GM21390 (cell line): ENCODE data around the gene ZNF92.
A peak's percentile ranks its signal among the peaks of the same experiment; 100 is the strongest.
"Not testable (repeated sequence)": the region's sequence is repeated elsewhere in the genome, so short reads cannot be mapped to it uniquely, and the experiment has no call there.

Experiments used
- ATAC-seq: cut with Tn5 transposase; IDR thresholded peaks from one replicate; pipeline ENCODE4 v1.9.1; 2021; ENCODE audit not compliant: unreplicated experiment

The ZNF92 gene

DNA sequence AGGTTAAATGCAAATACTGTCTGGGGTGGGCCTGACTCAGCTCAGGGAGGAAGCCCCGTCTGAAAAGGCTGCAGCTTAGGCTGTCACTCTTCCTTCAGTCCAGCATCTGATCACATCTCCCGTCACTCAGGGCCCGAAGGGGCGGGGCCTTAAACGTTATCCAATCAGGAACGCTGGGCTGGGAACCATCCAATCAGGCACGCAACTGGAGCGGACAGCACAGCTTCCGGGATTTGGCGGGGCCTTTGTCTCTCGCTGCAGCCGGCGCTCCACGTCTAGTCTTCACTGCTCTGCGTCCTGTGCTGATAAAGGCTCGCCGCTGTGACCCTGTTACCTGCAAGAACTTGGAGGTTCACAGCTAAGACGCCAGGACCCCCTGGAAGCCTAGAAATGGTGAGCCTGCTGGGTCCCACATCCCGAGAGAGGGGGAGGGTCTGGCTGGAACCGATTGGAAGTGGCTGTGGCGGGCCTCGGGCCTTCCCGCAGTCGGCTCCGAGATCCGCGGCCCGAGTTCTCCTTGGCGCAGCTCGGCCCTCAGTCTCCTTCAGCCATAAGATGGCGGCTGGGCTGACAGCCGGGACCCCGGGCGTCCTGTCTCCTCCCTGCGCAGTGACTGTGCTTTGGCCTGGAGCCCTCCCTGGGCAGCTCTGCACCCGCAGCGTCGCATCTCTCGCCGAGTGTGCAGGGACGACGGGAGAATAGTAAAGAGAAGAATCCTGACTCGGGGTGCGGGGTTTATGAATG lies at the start of gene ZNF92:
Gene ZNF92 (plus strand): TSS at position 248 of the 744 bp plus-strand sequence. CDS start 143 bp downstream, at position 391.
- peak; percentile 98 for ATAC-seq

DNA sequence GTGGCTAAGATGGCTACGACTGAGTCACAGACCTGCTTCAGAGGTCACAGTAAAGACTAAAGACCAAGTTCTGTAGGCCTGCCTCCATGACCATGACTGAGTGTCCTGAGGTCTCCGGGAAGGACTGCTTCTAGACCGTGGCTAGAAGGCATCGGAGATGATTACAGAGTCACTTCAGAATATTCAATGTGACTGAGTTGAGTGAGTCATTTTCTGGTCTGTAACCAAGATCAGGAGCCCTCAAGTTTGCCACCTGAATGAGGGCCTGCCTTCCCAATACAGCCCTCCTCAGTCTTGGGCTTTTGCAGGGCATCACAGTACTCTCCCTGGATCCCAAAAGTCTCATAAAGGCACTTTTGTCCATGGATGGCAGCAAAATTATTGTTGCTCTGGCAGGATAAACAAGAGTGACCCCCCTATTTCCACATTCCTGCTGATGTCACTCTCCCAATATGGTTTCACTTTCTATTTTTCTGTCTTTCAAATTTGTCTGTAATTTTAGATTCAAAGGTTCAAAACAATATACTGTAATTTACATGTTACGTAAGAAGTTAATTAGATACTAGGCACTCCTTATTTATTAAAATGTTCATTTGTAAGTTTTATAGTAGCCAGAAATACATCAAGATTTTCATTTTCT lies 47.7 kb upstream of the ZNF92 start:
- no peak for ATAC-seq

DNA sequence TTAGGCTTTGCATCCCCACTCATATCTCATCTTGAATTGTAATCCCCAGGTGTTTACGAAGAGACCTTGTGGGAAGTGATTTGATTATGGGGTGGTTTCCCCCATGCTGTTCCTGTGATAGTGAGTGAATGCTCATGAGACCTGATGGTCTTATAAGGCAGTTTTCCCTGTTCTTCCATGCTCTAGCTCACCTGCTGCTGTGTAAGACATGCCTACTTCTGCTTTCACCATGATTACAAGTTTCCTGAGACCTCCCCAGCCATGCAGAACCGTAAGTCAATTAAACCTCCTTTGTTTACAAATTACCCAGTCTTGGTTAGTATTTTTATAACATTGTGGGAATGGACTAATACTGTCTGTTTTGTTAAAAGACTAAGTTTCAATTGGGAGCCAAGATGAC lies 35.3 kb upstream of the ZNF92 start:
- peak; percentile 43 for ATAC-seq

GRCh38 chr7:65339257-65339656 lies 34.4 kb upstream of the ZNF92 start:
- ATAC-seq: no peak

GRCh38 chr7:65342723-65343629 lies 30.7 kb upstream of the ZNF92 start:
- ATAC-seq: no peak

DNA sequence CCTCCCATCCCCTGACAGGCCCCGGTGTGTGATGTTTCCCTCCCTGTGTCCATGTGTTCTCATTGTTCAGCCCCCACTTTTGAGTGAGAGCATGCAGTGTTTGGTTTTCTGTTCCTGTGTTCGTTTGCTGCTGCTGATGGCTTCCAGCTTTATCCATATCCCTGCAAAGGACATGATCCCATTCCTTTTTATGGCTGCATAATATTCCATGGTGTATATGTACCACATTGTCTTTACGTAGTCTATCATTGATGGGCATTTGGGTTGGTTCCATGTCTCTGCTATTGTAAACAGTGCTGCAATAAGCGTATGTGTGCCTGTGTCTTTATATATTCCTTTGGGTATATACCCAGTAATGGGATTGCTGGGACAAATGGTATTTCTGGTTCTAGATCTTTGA lies 29.1 kb upstream of the ZNF92 start:
- ATAC-seq: not testable (repeated sequence)

DNA sequence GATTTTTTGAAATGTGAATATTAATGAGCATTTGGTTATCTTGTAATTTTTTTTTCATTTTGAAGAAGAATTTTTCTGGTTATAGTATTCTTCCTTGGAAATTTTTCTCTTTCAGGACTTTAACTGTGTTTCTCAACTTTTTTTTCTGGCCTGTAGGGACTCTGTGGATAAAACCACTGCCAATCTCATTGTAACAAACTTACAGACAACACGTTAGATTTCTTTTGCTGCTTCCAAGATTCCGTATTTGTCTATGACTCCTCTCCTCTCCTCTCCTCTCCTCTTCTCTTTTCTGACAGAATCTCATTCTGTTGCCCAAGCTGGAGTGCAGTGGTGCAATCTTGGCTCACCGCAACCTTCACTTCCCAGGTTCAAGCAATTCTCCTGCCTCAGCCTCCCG lies 19.4 kb upstream of the ZNF92 start:
- ATAC-seq: no peak

- no peak for ATAC-seq
These were observed 3.8 kb upstream of the ZNF92 start for GRCh38 chr7:65369843-65370242.

DNA sequence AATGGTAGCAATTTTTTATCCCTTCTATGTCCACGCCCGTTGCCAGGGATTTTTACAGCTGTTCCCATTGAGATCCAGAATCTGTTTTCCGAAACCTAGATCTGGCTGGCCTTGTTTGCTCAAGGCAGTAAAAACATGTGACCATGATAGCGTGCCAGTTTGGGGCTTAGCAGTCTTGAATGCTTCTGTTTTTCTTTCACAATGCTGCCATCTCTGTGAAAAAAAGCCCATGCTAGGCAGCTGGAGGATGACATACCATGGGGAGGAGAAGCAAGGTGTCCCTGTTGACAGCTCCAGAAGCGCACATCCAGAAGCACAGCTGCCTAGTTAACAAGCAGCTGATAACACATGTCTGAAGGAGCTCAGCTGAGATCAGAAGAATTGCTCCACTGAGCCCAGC lies 2.2 kb upstream of the ZNF92 start:
- ATAC-seq: no peak

GRCh38 chr7:65379318-65379717 lies 5.7 kb downstream of the ZNF92 start:
- no peak for ATAC-seq

DNA sequence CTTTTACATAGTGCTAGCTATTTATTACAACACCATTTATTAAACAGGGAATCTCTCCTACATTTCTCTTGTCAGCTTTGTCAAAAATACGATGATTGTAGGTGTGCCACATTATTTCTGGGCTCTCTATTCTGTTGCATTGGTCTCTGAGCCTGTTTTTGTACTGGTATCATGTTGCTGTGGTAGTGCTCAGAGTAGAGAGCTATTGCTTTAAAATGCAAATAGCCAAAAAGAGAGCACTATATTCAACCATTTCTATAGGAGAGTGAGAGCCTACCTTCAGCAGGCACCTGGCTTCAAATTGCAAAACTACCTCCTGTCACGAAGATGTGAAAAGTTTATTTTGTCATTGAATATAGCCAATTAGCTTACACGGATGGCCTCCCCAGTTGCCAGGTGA lies 8.1 kb downstream of the ZNF92 start:
- no peak for ATAC-seq

DNA sequence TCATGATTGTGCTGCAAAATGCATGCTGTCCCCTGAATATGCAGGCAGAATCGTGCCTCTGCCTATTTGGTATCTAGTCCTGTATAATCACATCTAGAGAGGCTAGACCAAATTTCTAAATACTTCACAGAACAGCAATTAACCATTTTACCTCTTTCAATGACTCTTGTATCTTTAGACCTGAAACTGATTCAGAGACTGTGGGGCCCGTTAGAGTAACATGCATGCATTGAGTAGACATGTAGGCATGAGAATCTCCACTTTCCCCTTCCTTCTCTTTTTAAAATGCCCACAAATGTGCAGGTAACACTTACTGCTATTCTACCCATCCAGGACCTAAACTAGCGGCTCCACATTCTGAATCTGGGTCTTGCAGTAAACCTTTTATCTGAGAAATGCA lies 8.8 kb downstream of the ZNF92 start:
- no peak for ATAC-seq

DNA sequence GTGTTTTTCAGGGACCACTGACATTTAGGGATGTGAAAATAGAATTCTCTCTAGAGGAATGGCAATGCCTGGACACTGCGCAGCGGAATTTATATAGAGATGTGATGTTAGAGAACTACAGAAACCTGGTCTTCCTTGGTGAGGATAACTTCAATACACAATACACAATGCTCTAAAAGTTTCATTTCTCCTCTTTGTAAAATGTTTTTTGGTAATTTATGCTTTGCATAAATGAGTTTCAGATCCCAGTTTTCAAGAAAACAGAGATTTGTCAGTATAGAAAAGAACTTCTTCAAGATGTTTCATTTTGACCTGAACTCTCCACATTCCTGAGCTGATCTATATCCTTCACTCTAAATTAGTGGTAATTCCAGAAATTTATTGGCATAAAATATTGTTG lies 14.2 kb downstream of the ZNF92 start:
- no peak for ATAC-seq

GRCh38 chr7:65390588-65390987 lies 16.9 kb downstream of the ZNF92 start:
- peak; percentile 79 for ATAC-seq

DNA sequence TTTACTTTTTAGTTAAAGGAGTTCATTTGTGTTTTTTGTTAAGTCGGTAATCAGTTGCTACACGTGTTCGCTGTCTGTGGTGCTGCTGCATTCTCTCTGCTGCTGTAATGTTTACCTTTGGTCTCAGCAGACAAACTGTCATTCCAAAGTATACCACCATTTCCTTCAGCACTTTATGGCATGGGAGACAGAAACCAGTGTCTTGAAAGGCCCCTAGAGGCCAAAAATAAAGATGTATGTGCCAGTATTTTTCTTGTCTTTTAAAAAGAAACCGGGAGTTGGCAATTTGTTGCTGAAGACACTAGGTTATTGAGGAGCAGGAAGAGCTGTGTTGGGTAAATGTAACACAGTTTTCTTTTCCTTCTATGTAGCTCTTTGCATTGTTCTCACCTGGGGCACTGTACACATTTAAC lies 24.1 kb downstream of the ZNF92 start:
- ATAC-seq: no peak

GRCh38 chr7:65398671-65399070 lies 25.0 kb downstream of the ZNF92 start:
- ATAC-seq: not testable (repeated sequence)

GRCh38 chr7:65399101-65399500 lies 25.4 kb downstream of the ZNF92 start:
- ATAC-seq: not testable (repeated sequence)

- no peak for ATAC-seq
These were observed 30.4 kb downstream of the ZNF92 start for GRCh38 chr7:65404020-65404419.

DNA sequence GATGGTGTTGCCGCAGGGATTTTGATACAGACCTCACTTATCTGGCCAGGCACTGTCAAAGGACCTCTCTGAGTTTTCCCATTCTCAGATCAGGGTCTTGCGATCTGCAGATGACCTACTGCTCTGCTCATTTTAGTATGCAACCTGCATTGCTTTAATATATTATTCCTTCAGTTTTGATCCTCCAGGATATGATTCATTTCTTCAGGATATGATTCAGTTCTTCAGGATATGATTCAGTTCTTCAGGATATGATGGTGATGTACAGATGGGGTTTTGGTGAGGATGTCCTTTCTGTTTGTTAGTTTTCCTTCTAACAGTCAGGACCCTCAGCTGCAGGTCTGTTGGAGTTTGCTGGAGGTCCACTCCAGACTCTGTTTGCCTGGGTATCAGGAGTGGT lies 33.1 kb downstream of the ZNF92 start:
- ATAC-seq: not testable (repeated sequence)

- ATAC-seq: no peak
These were observed 35.7 kb downstream of the ZNF92 start for GRCh38 chr7:65409363-65409762.

- no peak for ATAC-seq
These were observed 37.6 kb downstream of the ZNF92 start for GRCh38 chr7:65411249-65411648.

DNA sequence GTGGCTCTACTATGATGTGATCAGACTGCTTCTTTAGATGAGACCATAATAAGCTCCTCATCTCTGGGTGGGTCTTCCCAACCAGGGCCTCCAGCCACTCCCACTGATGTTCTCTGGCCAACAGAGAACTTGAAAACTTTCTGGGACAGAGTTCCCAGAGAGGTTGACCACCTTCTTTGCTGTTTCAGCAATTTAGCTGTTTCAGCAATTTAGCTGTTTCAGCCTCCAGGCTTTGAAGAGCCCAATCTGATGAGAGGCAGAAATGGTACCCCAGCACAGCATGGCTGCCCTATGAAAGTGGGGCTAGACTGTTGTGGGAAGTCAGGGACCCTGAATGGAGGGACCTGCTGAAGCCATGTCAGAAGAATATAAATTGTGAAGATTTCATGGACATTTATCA lies 49.0 kb downstream of the ZNF92 start:
- no peak for ATAC-seq
